GM03348 (cell line): ENCODE measurements around the gene XYLT1.
"Not testable (repeated sequence)": the region's sequence is repeated elsewhere in the genome, so short reads cannot be mapped to it uniquely, and the experiment has no call there.

Experiments
- DNase-seq: peaks from one replicate; pipeline ENCODE4 v3.0.0; 2012; ENCODE audit warnings: low spot score

XYLT1 gene

GRCh38 chr16:17483351-17483750, 12.6 kb upstream of the XYLT1 start:
- DNase-seq: no peak

GRCh38 chr16:17482341-17482740, 11.6 kb upstream of the XYLT1 start:
- DNase-seq: not testable (repeated sequence)

GRCh38 chr16:17481736-17482135, 11.0 kb upstream of the XYLT1 start:
- no peak for DNase-seq

GRCh38 chr16:17477260-17477545, 6.4 kb upstream of the XYLT1 start:
- not testable (repeated sequence) for DNase-seq

- DNase-seq: peak; percentile 71
Observed at GRCh38 chr16:17476414-17477259, 5.9 kb upstream of the XYLT1 start.

- no peak for DNase-seq
Observed at GRCh38 chr16:17475104-17475503, 4.3 kb upstream of the XYLT1 start.

GRCh38 chr16:17474572-17474971, 3.8 kb upstream of the XYLT1 start:
- DNase-seq: no peak

GRCh38 chr16:17474037-17474436, 3.3 kb upstream of the XYLT1 start:
- DNase-seq: peak; percentile 26

- DNase-seq: peak; percentile 55
Observed at GRCh38 chr16:17471719-17472461, 1.1 kb upstream of the XYLT1 start.

- DNase-seq: no peak
Observed at GRCh38 chr16:17470182-17470907, 415 bp downstream of the XYLT1 start.

- DNase-seq: peak; percentile 39
Observed at GRCh38 chr16:17469741-17470181, 999 bp downstream of the XYLT1 start.

- peak; percentile 73 for DNase-seq
Observed at GRCh38 chr16:17469011-17469740, 1.6 kb downstream of the XYLT1 start.

- DNase-seq: no peak
Observed at GRCh38 chr16:17468611-17469010, 2.1 kb downstream of the XYLT1 start.

GRCh38 chr16:17467923-17468540, 2.7 kb downstream of the XYLT1 start:
- DNase-seq: peak; percentile 75

- no peak for DNase-seq
Observed at GRCh38 chr16:17466876-17467275, 3.9 kb downstream of the XYLT1 start.

GRCh38 chr16:17465460-17465859, 5.3 kb downstream of the XYLT1 start:
- DNase-seq: no peak

- DNase-seq: no peak
Observed at GRCh38 chr16:17463335-17463734, 7.4 kb downstream of the XYLT1 start.

GRCh38 chr16:17461951-17462729, 8.6 kb downstream of the XYLT1 start:
- no peak for DNase-seq

- no peak for DNase-seq
Observed at GRCh38 chr16:17460890-17461289, 9.9 kb downstream of the XYLT1 start.

- no peak for DNase-seq
Observed at GRCh38 chr16:17459903-17460521, 10.7 kb downstream of the XYLT1 start.
